Measurements from ENCODE around the gene JCHAIN.

Gene JCHAIN

DNA sequence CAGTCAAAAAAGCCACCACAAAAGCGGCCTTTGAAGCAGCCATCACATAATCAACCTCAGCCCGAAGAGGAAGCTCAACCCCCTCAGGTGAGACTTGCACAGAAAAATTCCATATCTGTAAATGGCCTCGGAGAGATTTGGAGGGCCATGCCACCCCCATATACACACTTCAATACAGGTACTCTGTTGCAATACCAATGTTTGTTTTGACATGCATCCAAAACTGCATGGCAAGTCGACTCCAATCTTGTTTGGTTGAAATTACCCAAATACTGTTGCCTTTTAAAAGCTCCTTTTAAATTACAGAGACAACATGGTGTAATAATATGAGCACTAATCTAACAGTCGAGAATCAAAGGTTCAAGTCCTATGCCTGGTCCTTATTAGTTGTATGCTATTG lies 31.8 kb downstream of the JCHAIN start:
- no peak for DNase-seq

DNA sequence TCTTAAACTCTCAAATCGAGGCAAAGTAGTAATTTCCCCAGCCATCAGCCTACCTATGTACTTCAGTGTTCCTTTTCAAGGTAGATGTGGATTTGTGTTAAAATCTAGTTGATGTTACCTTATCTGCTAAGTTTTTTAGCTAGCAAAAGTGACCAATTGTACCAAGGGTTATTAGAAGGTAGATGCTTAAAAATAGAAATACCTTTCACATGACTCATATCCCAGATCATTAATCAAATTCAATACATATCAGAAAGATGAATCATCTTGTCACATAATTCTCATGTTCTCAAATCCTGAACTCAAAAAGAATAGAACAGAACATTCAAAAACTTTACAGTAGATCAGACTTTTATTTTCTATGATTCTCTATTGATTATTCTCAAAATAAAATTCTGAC lies 34.3 kb downstream of the JCHAIN start:
- no peak for DNase-seq

DNA sequence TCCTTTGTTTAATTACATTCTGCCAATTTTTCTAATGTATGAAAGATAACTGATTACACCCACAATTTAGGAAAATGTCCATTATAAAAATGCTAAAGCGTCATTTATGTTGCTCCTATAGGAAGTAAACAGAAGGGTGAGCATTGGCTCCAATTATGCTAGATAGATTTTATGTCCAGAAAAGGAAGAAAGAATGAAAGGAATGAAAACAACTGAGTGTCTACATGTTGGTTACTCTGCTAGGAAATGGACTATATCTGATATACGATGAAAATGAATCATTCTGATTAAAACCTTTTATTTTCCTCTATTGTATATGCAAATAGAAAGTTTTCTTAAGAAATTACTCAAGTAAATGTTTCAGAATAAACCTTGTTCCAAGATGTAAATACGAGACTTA lies 36.1 kb downstream of the JCHAIN start:
- no peak for DNase-seq

DNA sequence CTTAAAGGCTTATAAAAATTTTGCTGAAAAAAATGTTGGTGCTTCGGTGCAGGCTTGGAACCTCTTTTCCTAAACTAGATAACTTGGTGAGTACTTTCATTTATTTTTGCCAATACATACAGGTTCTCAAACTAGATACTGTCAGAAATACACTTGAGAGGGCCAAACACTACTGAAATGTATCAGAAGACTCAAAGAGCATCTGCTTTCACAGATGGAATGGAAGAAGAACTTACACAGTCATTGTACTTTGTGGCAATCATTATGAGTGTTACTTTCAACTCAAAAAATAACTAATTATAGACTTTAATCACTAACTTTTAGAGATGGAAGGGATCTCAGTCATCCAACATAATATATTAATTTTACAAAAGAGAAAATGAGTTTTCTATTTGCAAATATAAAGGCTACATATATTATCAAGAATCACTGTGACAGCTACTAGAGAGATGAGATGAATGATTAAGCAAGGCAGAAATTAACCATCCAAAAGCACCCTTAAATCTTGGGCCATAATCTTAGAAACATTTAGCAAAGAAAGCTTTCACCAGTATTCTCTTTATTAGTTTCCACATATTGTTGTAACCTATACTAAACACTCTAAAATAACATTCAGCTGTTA lies 36.7 kb downstream of the JCHAIN start:
- DNase-seq: no peak

DNA sequence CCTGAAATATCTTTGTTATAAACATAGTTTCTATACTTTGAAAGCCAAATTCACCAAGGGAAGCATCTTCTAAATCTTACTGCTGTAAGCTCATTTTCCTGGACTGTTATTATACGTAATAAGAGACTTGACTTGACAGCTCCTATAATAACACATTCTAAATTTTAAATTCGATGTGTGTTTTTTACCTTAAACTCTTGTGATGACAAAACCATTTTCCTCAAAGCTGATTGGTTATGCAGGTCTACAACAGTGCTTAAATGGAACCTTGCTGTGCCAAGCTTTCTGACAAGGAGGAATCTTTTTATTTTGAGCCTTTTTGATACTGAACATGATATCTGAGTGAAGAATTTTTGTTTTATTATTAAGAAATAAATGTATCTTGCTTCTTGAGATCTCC lies 37.9 kb downstream of the JCHAIN start, which contains the start of gene ENAM:
TSS of gene ENAM (plus strand) at position 301 of the 400 bp plus-strand sequence. CDS start 757 bp downstream, outside the sequence.
- no peak for DNase-seq

DNA sequence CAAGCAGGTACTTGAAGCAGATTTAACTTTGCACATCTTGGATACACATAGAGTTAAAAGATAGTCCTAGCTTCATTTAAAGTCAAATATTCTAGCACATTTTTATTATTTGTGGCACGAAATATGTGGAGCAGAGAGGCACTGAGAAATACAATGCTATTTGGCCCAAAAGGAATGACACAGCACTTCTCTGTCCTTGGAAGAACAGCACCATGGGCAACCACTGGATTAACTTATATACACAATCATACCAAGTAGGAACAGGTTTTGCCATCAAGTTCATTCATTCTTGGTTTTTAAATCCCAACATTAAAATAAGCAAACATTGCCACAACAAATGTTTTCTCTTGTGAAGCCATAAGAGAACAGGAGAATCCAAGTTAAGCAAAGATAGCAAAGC lies 38.7 kb downstream of the JCHAIN start:
- DNase-seq: no peak

DNA sequence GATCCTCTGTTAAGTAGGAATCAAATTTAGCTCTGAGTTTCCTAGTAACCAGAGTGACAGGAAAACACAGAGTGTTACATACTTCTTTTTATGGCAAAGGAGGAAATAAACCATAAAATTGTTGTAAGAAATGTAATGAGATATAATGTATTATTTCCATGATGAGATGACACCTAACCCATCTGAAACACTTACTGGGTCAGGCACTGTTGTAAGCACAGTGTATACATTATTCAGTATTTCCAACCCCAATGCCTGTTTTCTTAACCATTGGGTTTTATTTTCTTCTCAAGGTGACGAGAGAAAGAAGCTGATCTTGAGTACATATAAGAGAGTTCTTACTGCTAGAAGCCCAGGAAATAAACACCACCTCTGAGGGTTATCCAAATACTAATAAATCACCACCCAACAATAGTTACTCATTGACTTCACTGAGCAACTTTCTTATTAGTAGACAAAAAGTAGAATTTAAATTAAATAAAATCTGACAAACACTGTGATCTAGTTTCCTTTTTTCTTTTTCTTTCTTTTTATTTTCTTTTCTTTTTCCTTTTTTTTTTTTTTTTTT lies 42.0 kb downstream of the JCHAIN start:
- DNase-seq: no peak

DNA sequence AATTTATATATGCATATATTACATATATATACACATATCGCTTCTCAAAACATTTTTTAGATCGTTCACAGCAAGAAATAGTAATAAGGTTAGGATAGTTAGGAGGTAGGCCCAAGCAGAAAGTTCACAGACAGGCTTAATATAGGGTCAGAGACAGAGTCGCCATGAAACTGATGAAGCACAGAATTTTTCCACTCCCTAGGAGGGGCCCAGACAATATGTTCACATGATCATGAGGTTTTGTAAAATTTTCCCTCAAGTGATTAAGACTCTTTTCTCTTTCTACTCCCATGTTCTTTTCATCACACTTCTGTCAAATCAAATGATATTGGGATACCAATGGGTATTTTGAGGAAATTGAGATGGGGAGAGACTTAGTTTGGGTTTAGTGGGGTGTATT lies 43.0 kb downstream of the JCHAIN start:
- no peak for DNase-seq

DNA sequence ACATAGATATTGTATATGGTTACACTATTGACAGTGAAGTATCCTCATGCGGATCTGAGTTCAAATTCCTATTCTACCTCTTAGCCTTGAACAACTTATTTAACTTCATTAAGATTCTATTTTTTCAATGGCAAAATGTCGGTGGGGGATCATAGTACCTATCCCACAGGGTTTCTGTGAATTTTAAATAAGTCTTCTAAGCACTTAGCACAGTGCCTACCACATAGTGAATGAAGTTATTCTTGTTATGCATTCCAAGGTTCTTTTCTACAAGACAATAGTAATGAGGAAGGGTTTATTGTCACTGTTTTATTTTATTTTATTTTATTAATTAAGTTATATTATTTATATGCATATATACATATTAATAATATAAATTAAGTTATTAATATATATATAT lies 46.5 kb downstream of the JCHAIN start:
- no peak for DNase-seq

DNA sequence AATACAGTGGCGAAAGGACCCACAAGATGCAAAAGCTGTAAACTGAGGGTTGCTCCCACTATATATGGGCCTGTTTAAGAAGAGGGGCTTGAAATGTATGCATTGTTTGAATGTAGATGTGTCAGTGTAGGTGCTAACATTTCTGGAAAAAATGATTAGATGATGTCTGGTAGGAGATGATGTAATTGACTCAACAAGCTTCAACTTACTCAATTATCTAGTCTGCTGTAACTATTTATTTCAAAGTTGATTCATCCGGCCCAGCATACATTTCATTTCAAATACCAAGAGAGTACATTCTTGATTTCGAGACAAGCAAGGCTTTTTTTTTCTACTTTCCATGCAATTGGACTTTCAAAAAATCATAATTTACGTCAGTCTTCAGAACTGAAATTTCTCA lies 47.0 kb downstream of the JCHAIN start:
- DNase-seq: no peak

DNA sequence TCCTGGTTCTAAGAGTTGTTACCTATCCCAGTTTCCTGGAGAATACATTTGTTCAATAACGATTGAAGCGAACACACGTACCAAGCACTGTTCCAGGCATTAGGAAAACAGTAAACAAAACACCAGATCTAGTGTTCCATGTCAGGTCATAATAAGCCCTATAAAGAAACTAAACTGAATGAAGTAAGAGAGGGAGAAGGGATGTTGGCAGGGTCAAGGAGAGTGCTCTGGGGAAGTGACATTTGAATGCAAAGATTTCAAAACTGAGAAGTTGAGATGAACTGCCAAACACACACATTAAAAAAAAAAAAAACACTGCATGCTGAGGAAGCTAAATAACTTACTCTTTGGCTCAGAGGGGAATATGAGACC lies 52.1 kb downstream of the JCHAIN start:
- DNase-seq: no peak

DNA sequence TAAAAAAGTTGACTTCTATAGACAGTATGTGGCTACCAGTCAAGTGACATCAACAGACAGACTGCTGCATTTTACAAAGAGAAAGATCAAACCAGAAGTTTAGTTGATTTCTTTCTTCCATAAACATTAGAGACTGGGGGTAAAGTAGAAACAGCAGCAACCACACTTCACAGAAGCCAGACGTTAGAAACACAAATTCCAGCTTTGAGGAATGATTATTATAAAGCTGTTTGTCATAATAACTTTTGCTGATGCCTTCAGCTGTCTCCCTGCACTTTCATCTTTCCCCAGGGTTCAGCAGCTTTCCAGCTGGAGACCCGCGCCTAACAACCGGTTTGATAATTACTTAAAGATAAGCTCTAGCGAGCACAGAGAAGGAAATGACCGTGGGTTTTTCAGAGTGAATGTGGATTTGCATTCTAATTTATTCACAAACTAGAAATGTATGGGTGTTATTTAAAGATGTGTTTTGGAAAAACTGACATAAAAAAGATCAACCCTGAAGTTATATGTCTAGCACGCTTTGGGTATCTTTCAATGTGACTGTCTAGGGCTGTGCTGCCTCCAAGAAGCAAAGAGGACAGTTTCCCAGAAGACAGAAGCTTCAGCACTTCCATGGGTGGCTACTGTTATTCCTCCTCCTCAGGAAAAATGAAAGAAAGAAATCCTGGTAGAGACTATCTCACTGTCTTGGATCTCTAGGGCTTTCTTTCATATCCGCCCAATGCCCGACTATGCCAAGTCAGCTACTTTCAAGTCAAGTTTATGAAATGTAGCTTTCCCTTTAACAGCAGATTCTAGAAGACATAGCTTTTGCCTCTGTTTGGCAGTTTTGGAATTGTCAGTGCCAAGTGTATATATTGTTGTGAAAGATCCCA lies 52.8 kb downstream of the JCHAIN start:
- DNase-seq: no peak

DNA sequence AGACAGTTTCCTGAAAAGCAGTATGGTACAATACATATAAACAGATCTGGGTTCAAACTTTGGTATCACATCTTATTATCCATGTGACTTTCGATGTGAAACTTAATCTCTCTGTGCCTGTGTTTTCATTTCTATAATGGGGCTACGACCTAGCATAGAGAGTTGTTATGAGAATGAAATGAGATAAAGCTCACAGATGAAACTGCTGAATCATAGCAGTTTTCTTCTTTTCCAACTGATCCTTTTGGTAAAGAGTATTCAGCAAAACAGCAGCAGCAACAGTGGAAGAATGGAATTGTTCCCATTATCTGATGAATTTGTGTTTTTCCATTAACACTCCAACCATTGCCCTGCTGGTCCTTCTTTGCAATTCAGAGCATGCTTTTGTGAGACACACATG lies 58.0 kb downstream of the JCHAIN start:
- no peak for DNase-seq

DNA sequence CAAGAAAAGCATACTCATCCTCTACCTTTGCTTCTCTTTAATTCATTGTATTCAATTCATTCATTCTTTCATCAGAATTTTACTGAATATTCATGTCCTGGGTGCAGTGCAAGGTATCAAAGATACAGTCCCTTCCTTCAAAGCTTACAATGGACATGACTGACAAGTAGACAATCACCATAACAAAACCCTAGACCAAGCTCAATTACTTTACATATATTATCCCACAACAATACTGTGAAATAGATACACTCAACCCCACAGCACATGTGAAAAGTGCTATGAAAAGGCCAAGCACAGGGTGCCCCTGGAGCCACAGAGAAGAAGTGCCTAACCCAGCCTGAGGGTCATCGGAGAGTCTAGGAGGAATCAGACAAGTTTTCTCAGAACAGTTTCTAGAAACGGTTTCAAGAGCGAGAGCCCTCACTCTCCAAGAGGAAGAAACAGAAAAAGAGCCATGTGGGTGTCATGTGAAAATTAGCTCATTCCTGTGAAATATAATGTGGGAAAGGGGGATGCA lies 58.9 kb downstream of the JCHAIN start:
- no peak for DNase-seq

DNA sequence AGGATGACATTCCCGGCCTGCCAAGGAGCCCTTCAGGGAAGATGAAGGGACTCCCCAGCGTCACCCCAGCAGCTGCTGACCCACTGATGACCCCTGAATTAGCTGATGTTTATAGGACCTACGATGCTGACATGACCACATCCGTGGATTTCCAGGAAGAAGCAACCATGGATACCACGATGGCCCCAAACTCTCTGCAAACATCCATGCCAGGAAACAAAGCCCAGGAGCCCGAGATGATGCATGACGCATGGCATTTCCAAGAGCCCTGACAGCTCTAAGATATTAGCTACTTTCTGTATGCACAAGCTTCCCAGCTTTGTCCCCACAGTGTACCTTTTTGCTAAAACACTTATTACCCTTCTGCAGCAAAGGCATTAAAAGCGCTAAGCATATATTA lies 59.8 kb downstream of the JCHAIN start:
- DNase-seq: no peak

Data from NCI-H1694 (cell line).